HL-60 (cell line): ENCODE data around the gene MORN4.

Experiments
- DNase-seq, 2 experiments: peaks; one replicate each; pipeline ENCODE4 v3.0.0-alpha.2; 2010 to 2020; ENCODE audit warnings: low read depth in 1 of 2, low spot score in 1 of 2
- H3K27ac ChIP-seq: fragments of 250-450 bp; sonication (Bioruptor Pico); replicated peaks from 2 replicates; pipeline ENCODE4 v1.5.1; 2020; ENCODE audit warnings: mild to moderate bottlenecking, moderate library complexity
- H3K27me3 ChIP-seq: fragments of 250-450 bp; sonication (Bioruptor Pico); 2 replicates; pipeline ENCODE4 v1.5.1; 2021; ENCODE audit warnings: mild to moderate bottlenecking, moderate library complexity; ENCODE audit not compliant: insufficient read depth, poor library complexity, severe bottlenecking
- H3K4me3 ChIP-seq: replicated peaks from 2 replicates; pipeline ENCODE4 v1.5.1; 2011; ENCODE audit warnings: mild to moderate bottlenecking, control low read depth, low read length; ENCODE audit not compliant: insufficient read depth
- GABPA ChIP-seq: IDR thresholded peaks from 2 replicates; pipeline ENCODE4 v1.6.1; 2012; ENCODE audit warnings: low read depth
- POLR2AphosphoS5 ChIP-seq: IDR thresholded peaks from 2 replicates; pipeline ENCODE4 v1.6.1; 2012; ENCODE audit warnings: low read depth
- SPI1 ChIP-seq: IDR thresholded peaks from 2 replicates; pipeline ENCODE4 v1.6.1; 2012; ENCODE audit warnings: low read depth, mild to moderate bottlenecking, borderline replicate concordance
- TF ChIP-seq, protein P1 (sequence below): IDR thresholded peaks from 2 replicates; pipeline ENCODE4 v1.6.1; 2012; ENCODE audit warnings: low read depth; ENCODE audit not compliant: insufficient replicate concordance
- TF ChIP-seq, protein P2 (sequence below): IDR thresholded peaks from one replicate; pipeline ENCODE4 v1.5.1; 2011; ENCODE audit warnings: low read length, control low read depth, inconsistent platforms; ENCODE audit not compliant: insufficient read depth

MORN4 gene

DNA sequence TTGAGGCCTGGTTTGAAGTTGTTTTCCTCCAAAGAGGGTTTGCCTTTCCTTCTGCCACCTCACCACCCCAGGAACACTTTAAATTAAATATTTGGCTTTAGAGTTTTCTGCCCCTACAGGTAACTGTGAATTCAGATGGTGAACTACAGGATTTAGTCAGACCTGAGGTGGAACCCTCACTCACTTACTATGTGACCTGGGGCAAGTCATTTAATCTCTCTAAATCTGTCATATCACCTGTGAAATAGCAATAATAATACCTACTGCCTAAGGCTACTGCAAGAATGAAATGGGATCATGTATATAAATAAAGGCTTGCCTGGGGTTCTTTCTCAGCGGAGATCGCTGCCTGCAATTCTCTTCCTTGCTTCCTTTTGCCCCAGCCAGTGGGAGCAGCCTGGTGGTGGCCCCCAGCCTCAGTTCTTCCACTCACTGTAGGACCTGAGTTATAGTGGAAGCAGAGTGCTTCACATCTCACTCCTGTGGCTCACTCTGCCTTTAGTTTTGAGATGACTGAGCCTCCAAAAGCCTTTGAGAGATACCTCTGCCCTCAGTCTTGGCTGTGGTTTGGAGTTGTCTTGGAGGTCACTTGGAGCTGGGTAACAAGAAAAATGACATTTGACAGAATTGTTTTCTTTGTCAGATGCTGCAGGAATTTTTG lies 66.8 kb downstream of the MORN4 start:
- no peak for DNase-seq
- no peaks in the 10 kb centered on the region for H3K27me3 ChIP-seq
- TF ChIP-seq POLR2AphosphoS5 (no peak), GABPA (no peak), SPI1 (no peak)
- TF ChIP-seq, protein P1, sequence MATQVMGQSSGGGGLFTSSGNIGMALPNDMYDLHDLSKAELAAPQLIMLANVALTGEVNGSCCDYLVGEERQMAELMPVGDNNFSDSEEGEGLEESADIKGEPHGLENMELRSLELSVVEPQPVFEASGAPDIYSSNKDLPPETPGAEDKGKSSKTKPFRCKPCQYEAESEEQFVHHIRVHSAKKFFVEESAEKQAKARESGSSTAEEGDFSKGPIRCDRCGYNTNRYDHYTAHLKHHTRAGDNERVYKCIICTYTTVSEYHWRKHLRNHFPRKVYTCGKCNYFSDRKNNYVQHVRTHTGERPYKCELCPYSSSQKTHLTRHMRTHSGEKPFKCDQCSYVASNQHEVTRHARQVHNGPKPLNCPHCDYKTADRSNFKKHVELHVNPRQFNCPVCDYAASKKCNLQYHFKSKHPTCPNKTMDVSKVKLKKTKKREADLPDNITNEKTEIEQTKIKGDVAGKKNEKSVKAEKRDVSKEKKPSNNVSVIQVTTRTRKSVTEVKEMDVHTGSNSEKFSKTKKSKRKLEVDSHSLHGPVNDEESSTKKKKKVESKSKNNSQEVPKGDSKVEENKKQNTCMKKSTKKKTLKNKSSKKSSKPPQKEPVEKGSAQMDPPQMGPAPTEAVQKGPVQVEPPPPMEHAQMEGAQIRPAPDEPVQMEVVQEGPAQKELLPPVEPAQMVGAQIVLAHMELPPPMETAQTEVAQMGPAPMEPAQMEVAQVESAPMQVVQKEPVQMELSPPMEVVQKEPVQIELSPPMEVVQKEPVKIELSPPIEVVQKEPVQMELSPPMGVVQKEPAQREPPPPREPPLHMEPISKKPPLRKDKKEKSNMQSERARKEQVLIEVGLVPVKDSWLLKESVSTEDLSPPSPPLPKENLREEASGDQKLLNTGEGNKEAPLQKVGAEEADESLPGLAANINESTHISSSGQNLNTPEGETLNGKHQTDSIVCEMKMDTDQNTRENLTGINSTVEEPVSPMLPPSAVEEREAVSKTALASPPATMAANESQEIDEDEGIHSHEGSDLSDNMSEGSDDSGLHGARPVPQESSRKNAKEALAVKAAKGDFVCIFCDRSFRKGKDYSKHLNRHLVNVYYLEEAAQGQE = no peak
- TF ChIP-seq, protein P2, sequence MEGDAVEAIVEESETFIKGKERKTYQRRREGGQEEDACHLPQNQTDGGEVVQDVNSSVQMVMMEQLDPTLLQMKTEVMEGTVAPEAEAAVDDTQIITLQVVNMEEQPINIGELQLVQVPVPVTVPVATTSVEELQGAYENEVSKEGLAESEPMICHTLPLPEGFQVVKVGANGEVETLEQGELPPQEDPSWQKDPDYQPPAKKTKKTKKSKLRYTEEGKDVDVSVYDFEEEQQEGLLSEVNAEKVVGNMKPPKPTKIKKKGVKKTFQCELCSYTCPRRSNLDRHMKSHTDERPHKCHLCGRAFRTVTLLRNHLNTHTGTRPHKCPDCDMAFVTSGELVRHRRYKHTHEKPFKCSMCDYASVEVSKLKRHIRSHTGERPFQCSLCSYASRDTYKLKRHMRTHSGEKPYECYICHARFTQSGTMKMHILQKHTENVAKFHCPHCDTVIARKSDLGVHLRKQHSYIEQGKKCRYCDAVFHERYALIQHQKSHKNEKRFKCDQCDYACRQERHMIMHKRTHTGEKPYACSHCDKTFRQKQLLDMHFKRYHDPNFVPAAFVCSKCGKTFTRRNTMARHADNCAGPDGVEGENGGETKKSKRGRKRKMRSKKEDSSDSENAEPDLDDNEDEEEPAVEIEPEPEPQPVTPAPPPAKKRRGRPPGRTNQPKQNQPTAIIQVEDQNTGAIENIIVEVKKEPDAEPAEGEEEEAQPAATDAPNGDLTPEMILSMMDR = no peak
- H3K4me3 ChIP-seq = no peak overlapping the region
- no peak overlapping the region for H3K27ac ChIP-seq

GRCh38 chr10:97564776-97565175 lies 68.5 kb downstream of the MORN4 start:
- TF ChIP-seq POLR2AphosphoS5 (no peak), GABPA (no peak), SPI1 (no peak)
- TF ChIP-seq, protein P1 = no peak
- TF ChIP-seq, protein P2 = no peak
- H3K27me3 ChIP-seq = no peaks in the 10 kb centered on the region
- DNase-seq = no peak
- H3K27ac ChIP-seq = no peak overlapping the region
- H3K4me3 ChIP-seq = no peak overlapping the region
